NB4 (cell line): ENCODE results near the gene MTHFD1L.

Experiments
- DNase-seq: peaks from one replicate; pipeline ENCODE4 v3.0.0; 2010; ENCODE audit warnings: low read depth
- H3K4me3 ChIP-seq: one replicate; pipeline ENCODE4 v1.5.1; 2011; ENCODE audit warnings: mild to moderate bottlenecking, low read depth, low read length, moderate library complexity
- CTCF ChIP-seq: IDR thresholded peaks from one replicate; pipeline ENCODE4 v1.5.1; 2012; ENCODE audit warnings: low read depth, low read length
- MAX ChIP-seq: IDR thresholded peaks from 2 replicates; pipeline ENCODE4 v1.6.1; 2011; ENCODE audit warnings: low read depth, low read length
- MYC ChIP-seq: IDR thresholded peaks from 2 replicates; pipeline ENCODE4 v1.6.1; 2011; ENCODE audit warnings: low read depth, low read length
- POLR2A ChIP-seq: IDR thresholded peaks from 2 replicates; pipeline ENCODE4 v1.6.1; 2011; ENCODE audit warnings: mild to moderate bottlenecking; ENCODE audit not compliant: insufficient read length; ENCODE audit errors: extremely low read depth

Gene MTHFD1L

GRCh38 chr6:151063842-151064647, 198.5 kb downstream of the MTHFD1L start:
- TF ChIP-seq MYC (no peak), POLR2A (no peak), MAX (no peak)
- H3K4me3 ChIP-seq: no peak overlapping the region
- DNase-seq: no peak

- no peak overlapping the region for H3K4me3 ChIP-seq
- DNase-seq: no peak
- TF ChIP-seq MYC (no peak), POLR2A (no peak), CTCF (no peak), MAX (no peak)
These were observed 199.7 kb downstream of the MTHFD1L start for GRCh38 chr6:151065027-151065815.

- no peak overlapping the region for H3K4me3 ChIP-seq
- TF ChIP-seq MAX (no peak), CTCF (no peak), POLR2A (no peak), MYC (no peak)
- no peak for DNase-seq
These were observed 202.4 kb downstream of the MTHFD1L start for GRCh38 chr6:151067684-151068596.

- no peak overlapping the region for H3K4me3 ChIP-seq
- no peak for DNase-seq
- TF ChIP-seq MAX (no peak), POLR2A (no peak), CTCF (no peak), MYC (no peak)
These were observed 203.3 kb downstream of the MTHFD1L start for GRCh38 chr6:151068761-151069312.

GRCh38 chr6:151069641-151070040, 204.1 kb downstream of the MTHFD1L start:
- DNase-seq: no peak
- TF ChIP-seq CTCF: no peak
- no peak for TF ChIP-seq MAX
- H3K4me3 ChIP-seq: no peak overlapping the region
